KMS-11 (cell line): ENCODE measurements around the gene CGB2.

Experiments
- H2AFZ ChIP-seq: fragments of 200-600 bp; sonication (generic); 2 replicates; pipeline ENCODE4 v1.6.1; 2016; ENCODE audit warnings: antibody characterized with exemption, mixed run types, low read depth
- H3K27ac ChIP-seq: fragments of 200-600 bp; sonication (generic); 2 replicates; pipeline ENCODE4 v1.6.1; 2016; ENCODE audit warnings: mild to moderate bottlenecking, mixed run types
- H3K27me3 ChIP-seq: fragments of 200-600 bp; sonication (generic); 2 replicates; pipeline ENCODE4 v1.6.1; 2017; ENCODE audit warnings: mild to moderate bottlenecking, low read depth, mixed run types, moderate library complexity; ENCODE audit not compliant: insufficient read depth
- H3K36me3 ChIP-seq: fragments of 200-600 bp; sonication (generic); 2 replicates; pipeline ENCODE4 v1.6.1; 2017; ENCODE audit warnings: mild to moderate bottlenecking, mixed run types; ENCODE audit not compliant: insufficient read depth
- H3K4me1 ChIP-seq: fragments of 200-600 bp; sonication (generic); 2 replicates; pipeline ENCODE4 v1.6.1; 2016; ENCODE audit warnings: mild to moderate bottlenecking, low read depth, mixed run types; ENCODE audit not compliant: poor library complexity, severe bottlenecking
- H3K4me2 ChIP-seq: fragments of 200-600 bp; sonication (generic); 2 replicates; pipeline ENCODE4 v1.7.0; 2016; ENCODE audit warnings: mild to moderate bottlenecking, mixed run types
- H3K4me3 ChIP-seq: fragments of 200-600 bp; sonication (generic); IDR thresholded peaks from 2 replicates; pipeline ENCODE4 v1.6.1; 2017; ENCODE audit warnings: low read depth, low read length, mixed read lengths; ENCODE audit not compliant: insufficient read depth
- H3K79me2 ChIP-seq: fragments of 200-600 bp; sonication (generic); 2 replicates; pipeline ENCODE4 v1.6.1; 2016; ENCODE audit warnings: low read depth, mixed run types; ENCODE audit not compliant: insufficient read depth
- H3K9ac ChIP-seq: fragments of 200-600 bp; sonication (generic); 2 replicates; pipeline ENCODE4 v1.6.1; 2016; ENCODE audit warnings: mild to moderate bottlenecking, mixed run types
- H4K20me1 ChIP-seq: fragments of 200-600 bp; sonication (generic); 2 replicates; pipeline ENCODE4 v1.6.1; 2016; ENCODE audit warnings: mild to moderate bottlenecking, mixed run types; ENCODE audit not compliant: insufficient read depth
- CTCF ChIP-seq: fragments of 200-600 bp; sonication (generic); conservative IDR thresholded peaks from 2 replicates; pipeline ENCODE4 v1.6.1; 2017; ENCODE audit warnings: low read depth, mild to moderate bottlenecking, antibody characterized with exemption, low read length, moderate library complexity, mixed read lengths

The CGB2 gene

DNA sequence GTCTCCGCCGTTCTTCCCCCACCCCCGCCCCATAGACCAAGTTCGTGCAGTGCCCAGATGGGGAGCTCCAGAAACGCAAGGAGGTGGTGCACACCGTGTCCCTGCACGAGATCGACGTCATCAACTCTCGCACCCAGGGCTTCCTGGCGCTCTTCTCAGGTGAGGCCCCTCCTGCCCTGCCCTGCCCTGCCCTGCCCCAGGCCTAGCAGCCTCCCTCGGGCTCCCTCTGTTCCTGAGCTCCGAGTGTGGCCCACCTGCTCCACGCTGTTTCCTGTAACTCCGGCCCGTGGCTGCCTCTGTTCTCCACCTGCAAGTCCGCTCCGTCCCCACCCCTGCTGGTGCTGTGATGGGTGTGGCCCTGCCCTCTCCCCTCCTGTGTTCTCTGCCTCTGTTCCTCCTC lies 21.2 kb upstream of the CGB2 start:
- Histone ChIP-seq H3K27me3 (no peaks in the 10 kb centered on the region), H2AFZ (no peak overlapping the region), H3K27ac (no peak overlapping the region), H3K4me3 (no peak overlapping the region), H3K9ac (no peak overlapping the region), H3K4me1 (no peaks in the 10 kb centered on the region), H3K36me3 (peaks cover 7% of the 10 kb centered on the region; the same call in 1 of the 2 replicates), H4K20me1 (no peaks in the 10 kb centered on the region), H3K79me2 (no peaks in the 10 kb centered on the region), H3K4me2 (no peak overlapping the region)
- no peak for TF ChIP-seq CTCF

GRCh38 chr19:49011194-49011593 lies 20.5 kb upstream of the CGB2 start:
- H3K36me3 ChIP-seq, result peaks cover 6% of the 10 kb centered on the region; the same call in 1 of the 2 replicates
- TF ChIP-seq CTCF, result no peak

GRCh38 chr19:49014123-49014869 lies 17.4 kb upstream of the CGB2 start:
- no peak overlapping the region for H3K27ac ChIP-seq
- no peaks in the 10 kb centered on the region for H3K4me1 ChIP-seq
- H3K4me3 ChIP-seq, result no peak overlapping the region
- no peaks in the 10 kb centered on the region for H3K79me2 ChIP-seq
- H2AFZ ChIP-seq, result no peak overlapping the region
- TF ChIP-seq CTCF, result no peak
- no peak overlapping the region for H3K9ac ChIP-seq
- H3K27me3 ChIP-seq, result peaks cover 13% of the 10 kb centered on the region
- no peaks in the 10 kb centered on the region for H4K20me1 ChIP-seq
- H3K4me2 ChIP-seq, result no peak overlapping the region
- H3K36me3 ChIP-seq, result no peaks in the 10 kb centered on the region

More at GRCh38 chr19:49011194-49011593, 20.5 kb upstream of the CGB2 start:
- Histone ChIP-seq H3K4me2 (no peak overlapping the region), H3K9ac (no peak overlapping the region), H3K27ac (no peak overlapping the region), H4K20me1 (no peaks in the 10 kb centered on the region), H3K27me3 (no peaks in the 10 kb centered on the region), H3K4me3 (no peak overlapping the region), H2AFZ (no peak overlapping the region), H3K79me2 (no peaks in the 10 kb centered on the region), H3K4me1 (no peaks in the 10 kb centered on the region)

GRCh38 chr19:49014870-49015255 lies 16.8 kb upstream of the CGB2 start:
- Histone ChIP-seq H3K4me2 (no peak overlapping the region), H3K36me3 (no peaks in the 10 kb centered on the region), H3K4me1 (no peaks in the 10 kb centered on the region), H2AFZ (no peak overlapping the region), H4K20me1 (no peaks in the 10 kb centered on the region), H3K27me3 (peaks cover 13% of the 10 kb centered on the region), H3K4me3 (no peak overlapping the region), H3K27ac (no peak overlapping the region), H3K79me2 (no peaks in the 10 kb centered on the region), H3K9ac (no peak overlapping the region)
- no peak for TF ChIP-seq CTCF
